Measurements from ENCODE around the gene SHC2. TPM values are rescaled to one million over a fixed set of nuclear protein-coding genes. Genes with fewer than 3 reads are reported as not detected.

The SHC2 gene
- total RNA-seq, 1 donor from 2014 or later, result 343 TPM

GRCh38 chr19:494171-495080 lies 33.6 kb upstream of the SHC2 start:
- TF ChIP-seq CTCF (IDR thresholded peaks at IDR 0.05; ENCODE audit: partially characterized antibody, unreplicated experiment), result no peak
- Mint-ChIP-seq H3K9me3 (ENCODE audit: unreplicated experiment) (peaks cover 12% of the 10 kb centered on the region), H3K4me1 (ENCODE audit: low read depth, unreplicated experiment) (peaks cover 2% of the 10 kb centered on the region), H3K27me3 (ENCODE audit: unreplicated experiment) (peaks cover 21% of the 10 kb centered on the region), H3K36me3 (ENCODE audit: unreplicated experiment) (peaks cover 4% of the 10 kb centered on the region), H3K27ac (ENCODE audit: unreplicated experiment) (no peak overlapping the region), H3K4me3 (ENCODE audit: unreplicated experiment) (no peak overlapping the region)
- no peak for DNase-seq

- H3K27me3 Mint-ChIP-seq (ENCODE audit: unreplicated experiment), result peaks cover 17% of the 10 kb centered on the region
- H3K4me1 Mint-ChIP-seq (ENCODE audit: low read depth, unreplicated experiment), result peaks cover 2% of the 10 kb centered on the region
- DNase-seq, result no peak
- H3K36me3 Mint-ChIP-seq (ENCODE audit: unreplicated experiment), result no peaks in the 10 kb centered on the region
- TF ChIP-seq CTCF (IDR thresholded peaks at IDR 0.05; ENCODE audit: partially characterized antibody, unreplicated experiment), result no peak
- peaks cover 9% of the 10 kb centered on the region for H3K9me3 Mint-ChIP-seq (ENCODE audit: unreplicated experiment)
- peak overlapping the region; percentile 80 for H3K27ac Mint-ChIP-seq (ENCODE audit: unreplicated experiment)
- H3K4me3 Mint-ChIP-seq (ENCODE audit: unreplicated experiment), result peak overlapping the region; percentile 70
Observed at GRCh38 chr19:493391-494170, 32.7 kb upstream of the SHC2 start.

- H3K27me3 Mint-ChIP-seq (ENCODE audit: unreplicated experiment), result peaks cover 20% of the 10 kb centered on the region
Observed at GRCh38 chr19:492091-492531, 31.3 kb upstream of the SHC2 start.

GRCh38 chr19:491146-491741 lies 30.4 kb upstream of the SHC2 start:
- Mint-ChIP-seq H3K4me3 (ENCODE audit: unreplicated experiment) (no peak overlapping the region), H3K27ac (ENCODE audit: unreplicated experiment) (no peak overlapping the region), H3K27me3 (ENCODE audit: unreplicated experiment) (peaks cover 21% of the 10 kb centered on the region), H3K4me1 (ENCODE audit: low read depth, unreplicated experiment) (peaks cover 7% of the 10 kb centered on the region), H3K9me3 (ENCODE audit: unreplicated experiment) (peaks cover 13% of the 10 kb centered on the region), H3K36me3 (ENCODE audit: unreplicated experiment) (no peaks in the 10 kb centered on the region)
- DNase-seq, result peak; percentile 35
- TF ChIP-seq CTCF (IDR thresholded peaks at IDR 0.05; ENCODE audit: partially characterized antibody, unreplicated experiment), result no peak

More at GRCh38 chr19:492091-492531, 31.3 kb upstream of the SHC2 start:
- H3K4me1 Mint-ChIP-seq (ENCODE audit: low read depth, unreplicated experiment), result peaks cover 6% of the 10 kb centered on the region
- peak; percentile 53 for DNase-seq
- H3K36me3 Mint-ChIP-seq (ENCODE audit: unreplicated experiment), result no peaks in the 10 kb centered on the region
- H3K27ac Mint-ChIP-seq (ENCODE audit: unreplicated experiment), result no peak overlapping the region
- peaks cover 9% of the 10 kb centered on the region for H3K9me3 Mint-ChIP-seq (ENCODE audit: unreplicated experiment)
- no peak for TF ChIP-seq CTCF (IDR thresholded peaks at IDR 0.05; ENCODE audit: partially characterized antibody, unreplicated experiment)
- no peak overlapping the region for H3K4me3 Mint-ChIP-seq (ENCODE audit: unreplicated experiment)

Data from glutamatergic neuron (in vitro differentiated cells).